ENCODE measurements around the gene CAPG. TPM values are rescaled to one million over a fixed set of nuclear protein-coding genes. Genes with fewer than 3 reads are reported as not detected.

The CAPG gene
- total RNA-seq, 6 experiments from 2014 or later, result 3.3 to 17.4 (median 9.9) TPM

GRCh38 chr2:85449214-85449588 lies 39.0 kb upstream of the CAPG start:
- Histone ChIP-seq H3K27ac (no peak overlapping the region), H3K4me1 (peaks cover 0 to 23% (median 8%) of the 10 kb centered on the region in 4 donors), H3K36me3 (no peaks in the 10 kb centered on the region), H3K9me3 (no peaks in the 10 kb centered on the region), H3K4me3 (no peak overlapping the region), H3K27me3 (no peaks in the 10 kb centered on the region)
- 90% methylated on average over 2 of the region's 7 CpGs for WGBS (ENCODE audit: insufficient coverage, low coverage, low lambda C conversion rate, missing lambda C conversion rate)
- TF ChIP-seq POLR2A (IDR thresholded peaks at IDR 0.05) (no peak), CTCF (IDR thresholded peaks at IDR 0.05) (no peak)
- intact Hi-C loops (cut with DNase I), result no loop called here
- ATAC-seq, result no peak
- no peak for DNase-seq

- 91% methylated on average over 8 of the region's 8 CpGs for WGBS (ENCODE audit: insufficient coverage, low coverage, low lambda C conversion rate, missing lambda C conversion rate)
- Histone ChIP-seq H3K9me3 (no peaks in the 10 kb centered on the region), H3K36me3 (no peaks in the 10 kb centered on the region), H3K27ac (no peak overlapping the region), H3K4me3 (no peak overlapping the region), H3K27me3 (no peaks in the 10 kb centered on the region), H3K4me1 (peaks cover 0 to 23% (median 8%) of the 10 kb centered on the region in 4 donors)
- ATAC-seq, result no peak
- DNase-seq, result no peak
- intact Hi-C loops (cut with DNase I), result no loop called here
- TF ChIP-seq CTCF (IDR thresholded peaks at IDR 0.05), result no peak
- no peak for TF ChIP-seq POLR2A (IDR thresholded peaks at IDR 0.05)
Observed at GRCh38 chr2:85448461-85449213, 38.5 kb upstream of the CAPG start.

GRCh38 chr2:85447222-85447585 lies 37.0 kb upstream of the CAPG start:
- intact Hi-C loops (cut with DNase I), result no loop called here
- H3K4me3 ChIP-seq, result no peak overlapping the region
- TF ChIP-seq CTCF (IDR thresholded peaks at IDR 0.05) (no peak), POLR2A (IDR thresholded peaks at IDR 0.05) (no peak)
- H3K27me3 ChIP-seq, result no peaks in the 10 kb centered on the region
- H3K36me3 ChIP-seq, result no peaks in the 10 kb centered on the region
- no peak for DNase-seq
- no peak overlapping the region for H3K27ac ChIP-seq
- ATAC-seq, result no peak
- no peaks in the 10 kb centered on the region for H3K9me3 ChIP-seq
- H3K4me1 ChIP-seq, result peaks cover 0 to 23% (median 8%) of the 10 kb centered on the region in 4 donors
- no CpG with 5 or more reads among the region's 8 CpGs for WGBS (ENCODE audit: insufficient coverage, low coverage, low lambda C conversion rate, missing lambda C conversion rate)

GRCh38 chr2:85446296-85447221 lies 36.4 kb upstream of the CAPG start:
- intact Hi-C loops (cut with DNase I), result no loop called here
- no peak for ATAC-seq
- Histone ChIP-seq H3K9me3 (no peaks in the 10 kb centered on the region), H3K4me1 (peaks cover 0 to 23% (median 8%) of the 10 kb centered on the region in 4 donors), H3K36me3 (no peaks in the 10 kb centered on the region), H3K27me3 (no peaks in the 10 kb centered on the region), H3K4me3 (no peak overlapping the region), H3K27ac (peak overlapping the region; percentile 18 to 67 (median 65))
- WGBS (ENCODE audit: insufficient coverage, low coverage, low lambda C conversion rate, missing lambda C conversion rate), result 66% methylated on average over 8 of the region's 14 CpGs
- DNase-seq, result no peak
- TF ChIP-seq CTCF (IDR thresholded peaks at IDR 0.05) (no peak), POLR2A (IDR thresholded peaks at IDR 0.05) (no peak)

Measured in right lobe of liver (tissue), 6 donors.